Muscle layer of duodenum (tissue), 2 donors: Measurements from ENCODE around the gene DCDC2B.

Source experiments
- H3K27ac ChIP-seq: one replicate; pipeline ENCODE4 v1.7.0; 2013; ENCODE audit warnings: mild to moderate bottlenecking, low read length
- H3K27me3 ChIP-seq: one replicate; pipeline ENCODE4 v1.7.0; 2013; ENCODE audit warnings: low read depth, mild to moderate bottlenecking, control low read depth, low read length
- H3K36me3 ChIP-seq, 2 donors: one replicate each; pipeline ENCODE4 v1.7.0; 2013; ENCODE audit warnings: low read length in 2 of 2, control low read depth in 1 of 2, mild to moderate bottlenecking in 1 of 2; ENCODE audit not compliant: insufficient read depth in 2 of 2, control insufficient read depth in 1 of 2
- H3K4me1 ChIP-seq, 2 donors: one replicate each; pipeline ENCODE4 v1.7.0; 2013; ENCODE audit warnings: low read length in 2 of 2, mild to moderate bottlenecking in 2 of 2, control low read depth in 1 of 2, moderate library complexity in 1 of 2; ENCODE audit not compliant: insufficient read depth in 2 of 2, control insufficient read depth in 1 of 2
- H3K4me3 ChIP-seq, 2 donors: one replicate each; pipeline ENCODE4 v1.7.0; 2013; ENCODE audit warnings: low read length in 2 of 2, low read depth in 1 of 2, mild to moderate bottlenecking in 1 of 2
- H3K9me3 ChIP-seq, 2 donors: one replicate each; pipeline ENCODE4 v1.7.0; 2013; ENCODE audit warnings: low read length in 2 of 2, control low read depth in 1 of 2, mild to moderate bottlenecking in 1 of 2; ENCODE audit not compliant: control insufficient read depth in 1 of 2
- donor health status: healthy.

Gene DCDC2B

DNA sequence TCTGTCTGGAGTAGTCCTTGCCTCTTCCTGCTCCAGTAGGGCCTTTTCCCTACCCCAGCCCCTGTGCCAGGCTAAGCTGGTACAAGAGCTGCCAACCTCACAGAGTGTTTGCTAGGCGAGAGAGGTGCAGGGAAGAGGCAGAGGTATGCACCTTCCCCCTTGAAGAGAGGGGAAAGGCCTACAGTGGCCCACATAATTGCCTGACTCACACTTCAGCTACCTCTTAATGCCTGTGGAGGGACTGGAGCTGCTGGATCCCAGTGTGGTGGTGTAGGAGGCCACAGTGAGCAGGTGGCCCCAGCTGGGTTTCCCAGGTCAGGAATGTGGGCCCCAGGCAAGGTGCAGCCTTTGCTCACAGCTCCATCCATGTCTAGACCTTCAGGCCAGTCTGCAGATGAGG lies 11.8 kb upstream of the DCDC2B start:
- Histone ChIP-seq H3K4me1 (peaks cover 6 to 24% of the 10 kb centered on the region in 2 donors), H3K27me3 (no peaks in the 10 kb centered on the region), H3K27ac (no peak overlapping the region), H3K9me3 (no peaks in the 10 kb centered on the region), H3K36me3 (peaks cover 51 to 52% of the 10 kb centered on the region in 2 donors), H3K4me3 (no peak overlapping the region)

DNA sequence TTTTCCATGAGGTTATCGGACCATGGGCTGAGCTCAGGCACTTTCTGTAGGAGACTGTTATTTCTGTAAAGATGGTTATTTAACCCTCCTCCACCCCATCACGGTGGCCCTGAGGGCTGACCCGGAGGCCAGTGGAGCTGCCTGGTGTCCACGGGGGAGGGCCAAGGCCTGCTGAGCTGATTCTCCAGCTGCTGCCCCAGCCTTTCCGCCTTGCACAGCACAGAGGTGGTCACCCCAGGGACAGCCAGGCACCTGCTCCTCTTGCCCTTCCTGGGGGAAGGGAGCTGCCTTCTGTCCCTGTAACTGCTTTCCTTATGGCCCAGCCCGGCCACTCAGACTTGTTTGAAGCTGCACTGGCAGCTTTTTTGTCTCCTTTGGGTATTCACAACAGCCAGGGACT lies 11.1 kb upstream of the DCDC2B start:
- Histone ChIP-seq H3K4me3 (no peak overlapping the region), H3K9me3 (no peaks in the 10 kb centered on the region), H3K27me3 (no peaks in the 10 kb centered on the region), H3K4me1 (peaks cover 6 to 27% of the 10 kb centered on the region in 2 donors), H3K27ac (no peak overlapping the region), H3K36me3 (peaks cover 43 to 45% of the 10 kb centered on the region in 2 donors)

GRCh38 chr1:32198237-32199042 lies 10.4 kb upstream of the DCDC2B start:
- Histone ChIP-seq H3K36me3 (peaks cover 38 to 39% of the 10 kb centered on the region in 2 donors), H3K9me3 (no peaks in the 10 kb centered on the region), H3K4me3 (no peak overlapping the region), H3K4me1 (peaks cover 6 to 27% of the 10 kb centered on the region in 2 donors), H3K27ac (no peak overlapping the region), H3K27me3 (no peaks in the 10 kb centered on the region)

- H3K36me3 ChIP-seq = peaks cover 31 to 33% of the 10 kb centered on the region in 2 donors
- H3K27me3 ChIP-seq = no peaks in the 10 kb centered on the region
- H3K27ac ChIP-seq = no peak overlapping the region
- peaks cover 6 to 27% of the 10 kb centered on the region in 2 donors for H3K4me1 ChIP-seq
- H3K4me3 ChIP-seq = peak overlapping the region; percentile 82 to 86
- no peaks in the 10 kb centered on the region for H3K9me3 ChIP-seq
These were observed 9.7 kb upstream of the DCDC2B start for GRCh38 chr1:32199043-32199716.

DNA sequence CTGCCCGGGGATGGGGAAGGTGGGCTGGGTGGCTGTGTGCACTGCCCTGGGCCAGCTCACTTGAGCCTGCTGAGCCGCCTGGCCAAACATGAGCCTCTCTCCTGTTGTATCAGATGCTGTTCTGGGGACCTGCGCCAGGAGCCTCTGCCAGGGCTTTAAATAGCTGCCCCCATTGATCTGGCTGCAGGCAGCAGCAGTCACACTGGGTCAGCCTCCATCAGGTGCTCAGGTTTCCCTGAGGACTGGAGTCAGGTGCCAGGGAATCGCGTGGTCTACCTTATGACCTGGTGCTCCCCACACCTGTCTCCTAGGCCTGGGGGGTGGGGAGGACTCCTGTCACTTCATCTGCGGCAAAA lies 9.2 kb upstream of the DCDC2B start:
- Histone ChIP-seq H3K36me3 (peaks cover 26 to 28% of the 10 kb centered on the region in 2 donors), H3K4me3 (peak overlapping the region; percentile 82 to 86), H3K4me1 (peaks cover 6 to 31% of the 10 kb centered on the region in 2 donors), H3K27ac (no peak overlapping the region), H3K9me3 (no peaks in the 10 kb centered on the region), H3K27me3 (no peaks in the 10 kb centered on the region)

DNA sequence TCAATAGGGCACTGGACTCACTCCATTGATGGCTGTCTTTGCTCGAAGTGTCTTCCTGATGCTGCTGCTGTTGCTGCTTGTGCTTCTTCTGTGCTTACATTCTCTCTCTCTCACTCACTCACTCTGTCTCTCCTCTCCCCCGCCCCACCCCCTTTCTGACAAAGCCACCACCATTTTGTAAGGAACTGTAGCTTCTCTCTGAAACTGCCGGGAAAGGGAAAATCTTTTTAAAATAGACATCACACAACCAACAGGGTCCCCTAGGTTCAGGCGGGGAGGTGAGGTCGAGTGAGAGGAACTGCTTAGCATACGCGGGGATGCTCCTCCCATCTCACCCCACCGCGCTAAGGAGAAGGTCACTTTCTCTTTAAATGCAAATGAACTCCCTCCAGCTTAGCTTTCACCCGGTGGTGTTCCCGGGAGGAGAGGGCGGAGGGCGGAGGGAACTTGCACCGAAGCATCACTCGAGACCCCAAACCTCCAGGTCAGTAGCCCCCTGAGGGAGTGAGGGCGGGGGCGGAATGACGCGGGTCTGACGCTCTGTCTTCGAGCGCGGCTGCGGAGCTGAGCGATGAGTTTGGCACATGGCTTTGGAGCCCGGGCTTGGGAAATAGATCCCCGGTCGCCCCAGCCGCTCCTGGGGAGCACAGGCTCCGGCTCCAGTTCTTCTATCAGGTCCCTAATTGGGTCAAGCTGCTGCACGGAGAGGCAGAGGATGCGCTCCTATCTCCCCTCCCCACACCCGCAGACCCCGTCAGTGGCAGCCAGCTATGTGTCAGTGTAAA lies 8.5 kb upstream of the DCDC2B start, which contains the start of gene CCDC28B:
TSS of gene CCDC28B (plus strand) at position 370 of the 785 bp plus-strand sequence. CDS start 1,341 bp downstream, outside the sequence.
- Histone ChIP-seq H3K4me3 (peak within 1 kb of the TSS; percentile 82 to 86), H3K4me1 (peaks cover 9 to 36% of the 10 kb centered on the region in 2 donors), H3K9me3 (no peaks in the 10 kb centered on the region), H3K27me3 (no peaks in the 10 kb centered on the region), H3K36me3 (peaks cover 19 to 20% of the 10 kb centered on the region in 2 donors), H3K27ac (peak within 1 kb of the TSS; percentile 84)

DNA sequence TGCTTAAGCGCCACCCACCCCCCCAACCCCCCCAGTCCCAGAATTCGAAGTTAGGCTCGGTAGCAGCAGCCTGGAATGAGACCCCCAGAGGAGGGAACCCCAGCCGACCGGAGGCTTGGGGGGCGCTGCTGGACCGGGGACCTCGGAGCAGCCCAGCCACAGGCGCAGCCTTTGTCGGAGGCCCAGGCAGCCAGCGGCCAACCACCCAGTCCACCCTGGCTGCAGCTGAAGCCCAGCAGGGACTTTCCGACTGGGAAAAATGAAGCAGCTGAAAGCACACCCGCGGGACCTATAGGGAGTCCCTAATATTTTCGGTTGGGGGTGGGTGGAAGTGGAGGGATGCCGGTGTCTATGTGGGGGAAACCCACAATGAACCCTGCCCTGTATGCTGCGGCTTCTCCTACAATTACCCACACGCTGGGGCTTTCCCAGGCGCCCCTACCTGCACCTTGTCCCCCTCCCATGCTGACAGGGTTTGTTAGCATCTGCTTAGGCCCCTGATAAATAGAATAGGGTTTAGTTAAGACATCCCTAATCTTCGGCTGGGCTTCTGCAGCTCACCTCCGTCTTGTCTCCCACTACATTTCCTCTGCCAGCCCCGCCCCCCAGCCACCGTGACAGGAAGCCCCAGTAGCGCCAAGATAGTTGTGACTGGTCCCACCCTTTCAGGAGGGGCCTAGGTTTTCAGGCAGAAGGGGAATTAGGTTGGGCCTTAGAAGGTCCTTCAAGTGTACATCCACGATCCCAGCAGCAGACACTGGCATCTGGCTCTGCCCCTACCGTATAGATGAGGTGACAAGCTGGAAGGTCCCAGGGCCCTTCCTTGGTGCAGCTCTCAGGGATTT lies 7.7 kb upstream of the DCDC2B start:
- H3K27ac ChIP-seq = peak overlapping the region; percentile 45
- peaks cover 11 to 42% of the 10 kb centered on the region in 2 donors for H3K4me1 ChIP-seq
- H3K27me3 ChIP-seq = no peaks in the 10 kb centered on the region
- peaks cover 13% of the 10 kb centered on the region in 2 donors for H3K36me3 ChIP-seq
- H3K9me3 ChIP-seq = no peaks in the 10 kb centered on the region
- peak overlapping the region; percentile 82 to 86 for H3K4me3 ChIP-seq

DNA sequence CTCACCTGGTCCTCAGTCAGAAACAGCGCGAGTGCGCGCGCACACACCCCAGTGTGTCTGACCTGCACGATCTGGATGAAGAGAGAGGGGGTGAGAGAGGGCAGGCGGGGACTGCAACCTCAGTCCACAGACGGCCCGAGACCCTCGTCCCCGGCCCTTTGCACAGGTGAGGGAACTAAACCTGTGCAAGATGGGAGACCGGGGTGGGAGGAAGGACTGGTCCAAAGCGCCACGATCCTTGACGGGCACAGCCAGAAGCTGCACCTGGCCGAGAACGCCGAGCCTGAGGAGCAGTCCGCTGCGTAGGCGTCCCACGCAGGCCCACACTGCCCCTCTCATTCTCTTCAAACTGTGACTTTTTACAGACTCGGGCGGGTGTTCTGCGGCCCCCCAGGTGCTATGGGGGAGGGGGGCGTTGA lies 3.9 kb upstream of the DCDC2B start:
- Histone ChIP-seq H3K4me1 (peaks cover 9 to 34% of the 10 kb centered on the region in 2 donors), H3K9me3 (no peaks in the 10 kb centered on the region), H3K36me3 (no peaks in the 10 kb centered on the region), H3K27ac (no peak overlapping the region), H3K27me3 (no peaks in the 10 kb centered on the region), H3K4me3 (peak overlapping the region; percentile 74 to 79)

- H3K4me1 ChIP-seq = peaks cover 7 to 32% of the 10 kb centered on the region in 2 donors
These were observed 3.2 kb upstream of the DCDC2B start, which contains the start of gene IQCC for GRCh38 chr1:32205401-32206370. TSS of gene IQCC (plus strand) at chr1:32205671. CDS start at chr1:32205682, 11 bp downstream.

More at GRCh38 chr1:32205401-32206370, 3.2 kb upstream of the DCDC2B start, which contains the start of gene IQCC:
- no peaks in the 10 kb centered on the region for H3K9me3 ChIP-seq
- no peak within 1 kb of the TSS for H3K27ac ChIP-seq
- no peaks in the 10 kb centered on the region for H3K27me3 ChIP-seq
- peak within 1 kb of the TSS; percentile 74 to 79 for H3K4me3 ChIP-seq
- no peaks in the 10 kb centered on the region for H3K36me3 ChIP-seq
